ENCODE results near the gene ZNF273.
A peak's percentile ranks its signal among the peaks of the same experiment; 100 is the strongest.
"Not testable (repeated sequence)": the region's sequence is repeated elsewhere in the genome, so short reads cannot be mapped to it uniquely, and the experiment has no call there.

The ZNF273 gene

GRCh38 chr7:64888901-64889685, 14.0 kb upstream of the ZNF273 start:
- DNase-seq (ENCODE audit: low spot score): peak; percentile 23

GRCh38 chr7:64889686-64890162, 13.3 kb upstream of the ZNF273 start:
- DNase-seq (ENCODE audit: low spot score): no peak

GRCh38 chr7:64890273-64890672, 12.8 kb upstream of the ZNF273 start:
- not testable (repeated sequence) for DNase-seq (ENCODE audit: low spot score)

GRCh38 chr7:64890761-64891362, 12.2 kb upstream of the ZNF273 start:
- no peak for DNase-seq (ENCODE audit: low spot score)

GRCh38 chr7:64891363-64892081, 11.6 kb upstream of the ZNF273 start:
- DNase-seq (ENCODE audit: low spot score): not testable (repeated sequence)

- DNase-seq (ENCODE audit: low spot score): no peak
These were observed 11.0 kb upstream of the ZNF273 start for GRCh38 chr7:64892116-64892515.

GRCh38 chr7:64892666-64893309, 10.3 kb upstream of the ZNF273 start:
- DNase-seq (ENCODE audit: low spot score): no peak

GRCh38 chr7:64893401-64893800, 9.7 kb upstream of the ZNF273 start:
- DNase-seq (ENCODE audit: low spot score): no peak

- not testable (repeated sequence) for DNase-seq (ENCODE audit: low spot score)
These were observed 640 bp upstream of the ZNF273 start for GRCh38 chr7:64902461-64902805.

- DNase-seq (ENCODE audit: low spot score): no peak
These were observed 935 bp downstream of the ZNF273 start for GRCh38 chr7:64904008-64904407.

GRCh38 chr7:64905133-64905532, 2.1 kb downstream of the ZNF273 start:
- DNase-seq (ENCODE audit: low spot score): no peak

- DNase-seq (ENCODE audit: low spot score): no peak
These were observed 2.5 kb downstream of the ZNF273 start for GRCh38 chr7:64905547-64905946.

- peak; percentile 17 for DNase-seq (ENCODE audit: low spot score)
These were observed 4.7 kb downstream of the ZNF273 start for GRCh38 chr7:64907641-64908326.

GRCh38 chr7:64908358-64908757, 5.3 kb downstream of the ZNF273 start:
- DNase-seq (ENCODE audit: low spot score): no peak

GRCh38 chr7:64914557-64914956, 11.5 kb downstream of the ZNF273 start:
- no peak for DNase-seq (ENCODE audit: low spot score)

GRCh38 chr7:64915301-64915700, 12.2 kb downstream of the ZNF273 start:
- DNase-seq (ENCODE audit: low spot score): not testable (repeated sequence)

GRCh38 chr7:64928252-64929187, 25.4 kb downstream of the ZNF273 start:
- DNase-seq (ENCODE audit: low spot score): not testable (repeated sequence)

- no peak for DNase-seq (ENCODE audit: low spot score)
These were observed 31.4 kb downstream of the ZNF273 start for GRCh38 chr7:64934478-64934877.

GRCh38 chr7:64938540-64938939, 35.5 kb downstream of the ZNF273 start:
- no peak for DNase-seq (ENCODE audit: low spot score)

GRCh38 chr7:64940021-64940420, 36.9 kb downstream of the ZNF273 start:
- DNase-seq (ENCODE audit: low spot score): not testable (repeated sequence)

Data from SW480 (cell line).